ENCODE data around the gene HPN. TPM values are rescaled to one million over a fixed set of nuclear protein-coding genes. Genes with fewer than 3 reads are reported as not detected.
A peak's percentile ranks its signal among the peaks of the same experiment; 100 is the strongest.

Gene HPN
- total and polyA plus RNA-seq, 2 of the 13 experiments (the other 11 are each of a cell fraction or from before 2014, with no cell fraction given): 46.7 to 261 TPM

- TF ChIP-seq PRDM4 (CRISPR knock-in tag; IDR thresholded peaks at IDR 0.05; ENCODE audit: borderline replicate concordance) (no peak), ZBTB43 (CRISPR knock-in tag; conservative IDR thresholded peaks at IDR 0.05) (peak; percentile 61; the same call in 1 of the 2 replicates), HOXD1 (CRISPR knock-in tag; IDR thresholded peaks at IDR 0.05) (no peak), GLI4 (CRISPR knock-in tag; IDR thresholded peaks at IDR 0.05; ENCODE audit: borderline replicate concordance) (no peak), ZNF564 (CRISPR knock-in tag; IDR thresholded peaks at IDR 0.05) (no peak), MTERF4 (CRISPR knock-in tag; IDR thresholded peaks at IDR 0.05) (no peak), CCAR2 (optimal IDR thresholded peaks at IDR 0.05; ENCODE audit: low read depth, low read length) (no peak), KDM2A (CRISPR knock-in tag; IDR thresholded peaks at IDR 0.05; ENCODE audit: borderline replicate concordance, low read depth) (peak; percentile 50; the same call in 1 of the 2 replicates), KMT2B (CRISPR knock-in tag; IDR thresholded peaks at IDR 0.05) (peak; percentile 56; the same call in 1 of the 2 replicates), ZSCAN30 (CRISPR knock-in tag; IDR thresholded peaks at IDR 0.05) (no peak), ZNF274 (CRISPR knock-in tag; IDR thresholded peaks at IDR 0.05) (no peak; the same call in 1 of the 2 replicates), RARG (CRISPR knock-in tag; IDR thresholded peaks at IDR 0.05; ENCODE audit: low read depth) (no peak), MZF1 (CRISPR knock-in tag; IDR thresholded peaks at IDR 0.05; ENCODE audit: borderline replicate concordance) (no peak), FOXO4 (CRISPR knock-in tag; conservative IDR thresholded peaks at IDR 0.05) (no peak), NKX3-1 (CRISPR knock-in tag; IDR thresholded peaks at IDR 0.05) (0 out of 2 replicates have a peak, but pooled peaks have one; percentile 53), ZNF652 (CRISPR knock-in tag; IDR thresholded peaks at IDR 0.05; ENCODE audit: borderline replicate concordance, low read depth) (no peak), ZNF138 (CRISPR knock-in tag; IDR thresholded peaks at IDR 0.05; ENCODE audit: low read depth) (no peak), PRMT3 (CRISPR knock-in tag; IDR thresholded peaks at IDR 0.05; ENCODE audit: borderline replicate concordance, low read depth) (no peak), ZBTB42 (CRISPR knock-in tag; IDR thresholded peaks at IDR 0.05) (no peak), ZNF75D (CRISPR knock-in tag; IDR thresholded peaks at IDR 0.05; ENCODE audit: borderline replicate concordance) (no peak), TBX2 (CRISPR knock-in tag; IDR thresholded peaks at IDR 0.05; ENCODE audit: borderline replicate concordance) (no peak)
These were observed 46.6 kb upstream of the HPN start (continued) for GRCh38 chr19:34994643-34995541.
